Measurements from ENCODE around the gene SIK2.
A peak's percentile ranks its signal among the peaks of the same experiment; 100 is the strongest.

Gene SIK2

GRCh38 chr11:111676878-111677585, 74.8 kb downstream of the SIK2 start:
- in situ Hi-C loops (cut with HindIII; ENCODE audit: low pct_ligation_motif_present, low pct_unique_long_range_greater_than_20kb, low sequenced_read_pairs) = no loop called here
- DNase-seq = peak; percentile 11

DNA sequence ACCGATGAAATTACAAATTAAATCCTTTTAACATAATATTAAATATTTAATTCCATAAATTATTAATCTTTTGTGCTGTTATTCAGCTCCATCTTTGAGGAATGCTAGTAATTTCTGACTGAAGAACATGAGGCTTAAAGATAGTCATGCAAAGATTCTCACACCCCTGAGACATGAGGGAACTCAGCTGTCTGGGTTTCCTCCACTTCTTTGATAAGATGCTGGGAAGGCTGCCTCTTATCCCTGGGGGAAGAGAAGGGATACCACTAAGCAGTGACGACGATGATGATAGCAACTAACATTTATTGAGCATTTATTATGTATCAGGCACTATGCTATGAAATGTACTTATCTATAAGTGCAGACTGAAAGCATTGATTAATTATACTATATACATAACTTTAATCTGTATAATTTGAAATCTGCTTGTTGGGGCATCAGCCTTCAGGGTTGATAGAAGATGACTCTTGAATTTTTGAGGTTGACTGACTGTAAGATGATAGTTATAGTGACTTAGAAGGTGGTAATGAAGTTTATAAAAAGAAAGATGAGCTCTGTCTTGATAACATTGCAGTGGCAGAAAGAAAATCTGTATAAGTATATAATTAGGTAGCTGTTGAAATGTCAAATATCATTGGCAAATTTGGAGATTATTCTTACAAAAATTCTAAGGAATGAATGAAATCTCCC, 78.4 kb downstream of the SIK2 start:
- in situ Hi-C loops (cut with HindIII; ENCODE audit: low pct_ligation_motif_present, low pct_unique_long_range_greater_than_20kb, low sequenced_read_pairs) = no loop called here
- DNase-seq = no peak

DNA sequence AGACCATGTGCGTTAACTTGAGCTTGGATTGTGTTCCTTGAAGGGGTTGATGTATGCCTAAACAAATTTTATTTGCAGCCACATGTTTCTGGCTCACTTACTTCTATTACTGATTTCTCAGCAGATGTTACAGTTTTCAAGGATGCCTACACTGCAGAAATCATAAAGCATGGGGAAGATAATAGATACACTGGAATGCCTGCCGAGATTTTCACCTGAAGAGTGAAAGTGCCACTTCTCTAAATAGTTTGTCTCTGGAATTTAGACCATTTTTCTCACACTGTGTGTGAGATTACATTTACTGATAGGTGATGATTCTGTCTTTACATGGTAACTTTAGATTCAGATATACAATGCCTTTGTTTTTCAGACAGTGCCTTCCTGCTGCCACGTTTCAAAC, 81.6 kb downstream of the SIK2 start:
- no peak for DNase-seq
- in situ Hi-C loops (cut with HindIII; ENCODE audit: low pct_ligation_motif_present, low pct_unique_long_range_greater_than_20kb, low sequenced_read_pairs) = no loop called here

GRCh38 chr11:111684251-111684650, 82.0 kb downstream of the SIK2 start:
- in situ Hi-C loops (cut with HindIII; ENCODE audit: low pct_ligation_motif_present, low pct_unique_long_range_greater_than_20kb, low sequenced_read_pairs) = no loop called here
- no peak for DNase-seq

GRCh38 chr11:111688013-111688412, 85.8 kb downstream of the SIK2 start:
- DNase-seq = no peak
- in situ Hi-C loops (cut with HindIII; ENCODE audit: low pct_ligation_motif_present, low pct_unique_long_range_greater_than_20kb, low sequenced_read_pairs) = no loop called here

- in situ Hi-C loops (cut with HindIII; ENCODE audit: low pct_ligation_motif_present, low pct_unique_long_range_greater_than_20kb, low sequenced_read_pairs) = no loop called here
- no peak for DNase-seq
Measured at GRCh38 chr11:111691176-111691575, 88.9 kb downstream of the SIK2 start.

DNA sequence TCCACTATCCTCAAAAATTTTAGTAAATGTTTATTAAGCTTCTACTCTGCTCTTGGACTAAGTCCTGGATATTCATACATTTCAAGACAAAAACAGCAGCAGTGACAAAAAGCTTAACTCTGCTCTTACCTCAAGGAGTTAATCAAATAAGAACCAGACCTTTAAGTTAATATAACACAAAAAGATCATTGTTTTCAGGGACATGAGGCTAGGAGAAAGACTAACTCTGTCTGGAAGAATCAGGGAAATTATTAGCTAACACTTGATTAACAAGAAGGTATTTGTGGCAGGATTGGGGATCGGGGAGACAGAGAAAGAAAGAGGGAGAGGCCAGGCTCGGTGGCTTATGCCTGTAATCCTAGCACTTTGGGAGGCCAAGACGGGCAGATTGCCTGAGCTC, 89.5 kb downstream of the SIK2 start:
- DNase-seq = no peak
- in situ Hi-C loops (cut with HindIII; ENCODE audit: low pct_ligation_motif_present, low pct_unique_long_range_greater_than_20kb, low sequenced_read_pairs) = no loop called here

- no peak for DNase-seq
- in situ Hi-C loops (cut with HindIII; ENCODE audit: low pct_ligation_motif_present, low pct_unique_long_range_greater_than_20kb, low sequenced_read_pairs) = no loop called here
Measured at GRCh38 chr11:111693224-111693937, 91.1 kb downstream of the SIK2 start.

GRCh38 chr11:111694851-111695250, 92.6 kb downstream of the SIK2 start:
- in situ Hi-C loops (cut with HindIII; ENCODE audit: low pct_ligation_motif_present, low pct_unique_long_range_greater_than_20kb, low sequenced_read_pairs) = no loop called here
- DNase-seq = no peak

DNA sequence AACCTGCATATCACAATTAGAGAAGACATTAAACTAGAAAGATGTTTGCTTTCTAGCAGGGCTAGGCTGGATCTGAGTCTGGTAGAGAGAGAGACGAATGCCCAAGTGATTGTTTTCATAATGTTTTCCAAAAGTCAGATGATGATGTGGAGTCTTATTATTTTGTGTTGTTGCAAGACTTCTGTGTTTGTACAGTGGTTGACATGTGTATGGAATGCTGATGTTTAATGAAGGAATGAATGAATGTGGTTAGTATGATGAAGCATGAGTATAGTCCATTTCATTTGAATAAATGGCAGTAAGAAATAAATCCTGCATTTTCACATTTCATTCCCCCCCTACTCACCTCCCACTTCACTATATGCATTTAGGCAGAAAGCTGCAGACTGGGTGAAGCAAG, 94.3 kb downstream of the SIK2 start:
- DNase-seq = no peak
- in situ Hi-C loops (cut with HindIII; ENCODE audit: low pct_ligation_motif_present, low pct_unique_long_range_greater_than_20kb, low sequenced_read_pairs) = no loop called here

DNA sequence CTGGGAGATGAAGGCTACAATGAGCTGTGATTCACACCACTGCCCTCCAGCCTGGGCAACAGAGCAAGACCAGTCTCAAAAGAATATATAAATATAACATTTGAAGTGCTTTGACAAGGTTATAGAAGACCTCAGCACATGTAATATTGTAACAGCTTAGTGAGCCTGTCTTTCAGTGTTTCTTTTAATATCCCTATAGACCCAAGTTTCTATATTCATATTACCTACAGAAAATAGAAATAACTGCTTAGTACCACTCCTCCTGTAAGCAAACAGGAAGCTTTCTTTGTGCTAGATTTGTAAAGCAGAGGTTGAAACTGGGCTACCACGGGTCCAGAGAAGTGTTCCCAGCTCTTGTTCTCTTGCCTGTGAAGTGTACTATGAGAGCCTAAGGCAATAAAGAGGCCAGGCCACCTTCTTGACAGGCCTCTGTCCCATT, 95.7 kb downstream of the SIK2 start:
- in situ Hi-C loops (cut with HindIII; ENCODE audit: low pct_ligation_motif_present, low pct_unique_long_range_greater_than_20kb, low sequenced_read_pairs) = no loop called here
- DNase-seq = no peak

DNA sequence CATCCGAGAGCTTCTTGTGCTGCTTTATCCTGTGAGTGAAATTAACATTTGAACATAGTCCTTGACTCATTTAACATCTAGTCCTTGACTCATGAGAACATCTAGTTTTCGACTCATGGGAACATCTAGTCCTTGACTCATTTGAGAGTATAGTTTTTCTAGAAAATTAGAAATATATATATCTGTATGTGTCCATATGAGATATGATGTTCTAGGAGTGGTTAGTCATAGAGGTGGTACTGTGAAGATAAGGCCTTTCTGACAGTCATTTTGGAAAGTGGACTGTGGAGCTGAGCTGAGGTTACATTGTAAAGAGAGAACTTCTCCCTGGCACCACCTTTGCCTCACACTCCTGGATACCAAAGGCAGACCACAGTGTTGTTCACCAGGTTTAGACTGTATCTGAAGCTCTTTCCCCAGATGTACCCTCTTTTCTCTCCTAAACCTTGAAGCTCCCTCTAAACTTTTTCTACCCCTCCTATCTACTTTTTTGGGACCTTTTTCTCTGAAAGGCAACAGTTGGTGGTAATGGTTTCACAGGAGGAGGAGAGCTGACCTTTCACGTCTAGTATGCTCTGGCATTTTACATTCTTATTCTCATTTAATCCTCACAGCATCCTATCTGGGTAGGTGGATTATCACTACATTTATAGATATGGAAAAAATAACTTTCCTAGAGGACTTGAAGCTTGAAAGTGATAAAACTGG, 96.8 kb downstream of the SIK2 start:
- in situ Hi-C loops (cut with HindIII; ENCODE audit: low pct_ligation_motif_present, low pct_unique_long_range_greater_than_20kb, low sequenced_read_pairs) = no loop called here
- no peak for DNase-seq

- in situ Hi-C loops (cut with HindIII; ENCODE audit: low pct_ligation_motif_present, low pct_unique_long_range_greater_than_20kb, low sequenced_read_pairs) = no loop called here
- no peak for DNase-seq
Measured at GRCh38 chr11:111699579-111700156, 97.4 kb downstream of the SIK2 start.

- in situ Hi-C loops (cut with HindIII; ENCODE audit: low pct_ligation_motif_present, low pct_unique_long_range_greater_than_20kb, low sequenced_read_pairs) = no loop called here
- no peak for DNase-seq
Measured at GRCh38 chr11:111700162-111700561, 97.9 kb downstream of the SIK2 start.

GRCh38 chr11:111702623-111703022, 100.4 kb downstream of the SIK2 start:
- in situ Hi-C loops (cut with HindIII; ENCODE audit: low pct_ligation_motif_present, low pct_unique_long_range_greater_than_20kb, low sequenced_read_pairs) = no loop called here
- DNase-seq = no peak

DNA sequence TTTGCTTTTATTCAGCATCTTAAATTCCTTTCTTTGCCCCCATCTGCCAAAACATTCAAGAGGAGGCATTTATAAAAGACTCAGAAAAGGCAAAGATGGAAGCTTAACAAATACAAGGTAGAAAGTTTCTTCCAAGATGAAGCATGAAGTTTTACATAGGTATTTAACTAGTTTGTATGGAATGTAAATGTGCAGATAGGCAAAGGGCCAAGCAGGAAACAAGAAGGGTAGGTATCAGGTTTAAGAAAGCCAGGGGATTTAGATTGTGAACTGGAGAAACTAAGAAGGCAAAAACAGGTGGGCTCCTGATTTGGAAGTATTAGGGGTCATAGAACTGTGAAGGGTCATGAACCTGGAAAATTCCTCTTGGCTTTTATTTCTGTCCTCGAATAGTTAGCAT, 101.3 kb downstream of the SIK2 start:
- in situ Hi-C loops (cut with HindIII; ENCODE audit: low pct_ligation_motif_present, low pct_unique_long_range_greater_than_20kb, low sequenced_read_pairs) = no loop called here
- no peak for DNase-seq

DNA sequence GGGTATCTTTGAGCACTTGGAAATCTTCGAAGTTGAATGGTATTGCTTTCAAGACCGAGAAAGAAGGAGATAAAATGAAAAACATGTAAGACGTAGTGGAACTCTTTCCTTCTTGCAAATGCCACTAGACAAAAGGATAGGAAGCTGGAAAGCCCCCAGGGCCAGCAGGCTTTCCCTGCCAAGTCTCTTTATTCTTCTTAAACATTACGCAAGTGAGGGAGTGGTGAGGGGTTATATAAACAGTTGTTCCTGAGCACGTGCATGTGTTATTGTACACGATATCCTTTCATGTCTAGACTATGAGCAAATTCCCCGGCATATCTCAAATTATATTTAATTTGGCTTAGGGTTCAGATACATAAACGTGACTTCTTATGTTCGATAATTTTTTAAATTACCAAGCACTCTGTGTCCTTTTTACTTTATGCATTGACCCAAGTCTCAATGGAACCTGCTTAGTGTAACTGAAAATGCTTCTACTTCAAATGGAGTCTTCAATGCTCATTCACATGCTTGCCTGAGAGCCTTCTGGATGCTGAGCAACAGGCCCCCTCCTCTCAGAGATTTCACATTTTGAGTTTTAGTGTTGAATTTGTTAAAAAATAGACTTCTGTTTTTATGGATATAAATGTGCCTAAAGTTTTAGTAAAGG, 104.9 kb downstream of the SIK2 start:
- in situ Hi-C loops (cut with HindIII; ENCODE audit: low pct_ligation_motif_present, low pct_unique_long_range_greater_than_20kb, low sequenced_read_pairs) = no loop called here
- DNase-seq = no peak

DNA sequence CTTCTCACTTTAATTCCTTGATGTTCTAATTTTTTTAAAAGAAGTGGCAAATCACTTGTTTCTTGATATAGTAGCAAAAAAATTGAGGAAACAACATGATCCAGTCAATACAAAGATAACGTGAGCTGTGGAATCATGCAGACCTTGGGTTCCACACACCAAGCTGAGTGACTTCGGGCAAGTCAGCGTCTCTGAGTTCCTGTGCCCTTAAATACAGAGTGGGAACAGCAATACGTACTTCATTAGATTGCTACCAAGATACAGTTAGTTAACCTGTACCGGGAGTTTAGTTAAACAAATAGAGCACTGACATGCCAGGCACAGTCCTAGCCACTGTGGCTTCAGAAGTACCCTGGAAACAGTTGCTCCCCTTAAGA, 105.4 kb downstream of the SIK2 start:
- in situ Hi-C loops (cut with HindIII; ENCODE audit: low pct_ligation_motif_present, low pct_unique_long_range_greater_than_20kb, low sequenced_read_pairs) = no loop called here
- no peak for DNase-seq
